Left hindlimb (tissue), 1 donor: ENCODE measurements around the gene DCUN1D3.
"Not testable (repeated sequence)": the region's sequence is repeated elsewhere in the genome, so short reads cannot be mapped to it uniquely, and the experiment has no call there.

Source experiments
- DNase-seq: peaks from one replicate; pipeline ENCODE4 v3.0.0-alpha.2; 2018

The DCUN1D3 gene

DNA sequence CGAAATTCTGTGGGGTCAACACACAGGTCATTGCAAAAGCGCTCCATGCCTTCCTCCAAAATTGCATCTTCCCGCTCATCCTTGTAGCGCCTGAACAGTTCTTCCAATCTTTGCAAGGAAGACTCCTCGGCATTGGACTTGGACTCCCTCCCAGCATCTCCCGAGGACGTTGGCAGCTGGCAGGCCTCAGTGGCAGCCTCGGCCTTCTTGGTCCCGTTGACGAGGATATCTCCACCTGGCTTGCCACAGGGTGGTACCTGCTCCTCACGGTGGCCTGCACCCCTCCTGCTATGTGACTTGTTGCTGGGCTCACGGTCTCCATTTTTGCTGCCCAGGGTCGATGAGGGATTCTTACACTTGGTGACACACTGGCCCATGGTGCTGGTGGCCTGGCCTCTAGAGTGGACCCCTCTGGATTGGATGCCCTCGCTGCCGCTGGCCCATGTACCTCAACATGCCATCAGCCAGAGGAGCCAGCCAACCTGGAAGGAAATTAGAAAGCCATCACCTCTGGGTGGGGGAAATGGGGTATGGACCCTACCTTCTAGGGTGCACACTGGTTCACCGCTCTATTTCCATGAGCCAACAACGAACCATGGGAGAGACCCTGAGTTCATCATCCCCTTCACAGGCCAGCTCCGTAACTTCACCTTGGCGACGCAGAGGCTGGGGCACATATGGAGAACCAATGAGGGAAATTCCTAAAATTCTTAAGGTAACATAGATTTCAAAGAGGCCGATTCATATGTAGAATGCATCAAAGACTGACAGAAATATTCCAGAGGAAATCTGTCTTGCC is 37.8 kb downstream of the DCUN1D3 start:
- no peak for DNase-seq

DNA sequence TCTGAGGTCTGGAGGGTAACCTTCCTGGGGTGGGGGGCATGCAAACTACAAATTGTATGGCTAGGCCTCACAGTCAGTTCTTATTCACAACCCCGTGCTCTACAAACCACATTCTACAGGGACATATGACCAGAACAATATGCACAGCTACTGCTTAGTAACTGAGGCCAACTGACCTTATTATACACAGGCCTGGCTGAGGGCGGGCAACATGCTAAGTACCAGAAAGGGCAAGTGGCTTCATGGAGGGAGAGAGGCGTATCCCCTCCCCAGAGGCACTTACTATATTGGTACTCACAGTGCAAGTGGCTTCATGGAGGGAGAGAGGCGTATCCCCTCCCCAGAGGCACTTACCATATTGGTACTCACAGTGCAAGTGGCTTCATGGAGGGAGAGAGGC is 39.2 kb downstream of the DCUN1D3 start:
- DNase-seq: not testable (repeated sequence)

DNA sequence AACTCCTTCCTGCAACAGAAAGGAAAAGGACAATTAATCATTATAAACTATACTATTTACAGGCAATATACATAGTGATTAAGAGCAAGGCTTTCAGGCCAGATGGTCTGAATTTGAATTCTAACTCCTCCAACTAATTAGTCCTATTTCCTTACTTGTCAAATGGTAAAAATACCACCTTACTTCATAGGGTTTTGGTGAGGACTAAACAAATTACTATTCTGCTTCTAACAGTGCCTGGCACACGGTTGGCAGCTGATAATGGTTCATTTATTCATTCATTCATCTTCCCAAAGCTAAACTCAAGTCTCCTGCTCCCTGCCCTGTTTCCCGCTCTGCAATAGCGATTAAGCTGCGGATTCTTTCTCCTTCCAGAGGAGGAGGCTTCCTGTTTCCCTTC is 39.8 kb downstream of the DCUN1D3 start:
- no peak for DNase-seq

DNA sequence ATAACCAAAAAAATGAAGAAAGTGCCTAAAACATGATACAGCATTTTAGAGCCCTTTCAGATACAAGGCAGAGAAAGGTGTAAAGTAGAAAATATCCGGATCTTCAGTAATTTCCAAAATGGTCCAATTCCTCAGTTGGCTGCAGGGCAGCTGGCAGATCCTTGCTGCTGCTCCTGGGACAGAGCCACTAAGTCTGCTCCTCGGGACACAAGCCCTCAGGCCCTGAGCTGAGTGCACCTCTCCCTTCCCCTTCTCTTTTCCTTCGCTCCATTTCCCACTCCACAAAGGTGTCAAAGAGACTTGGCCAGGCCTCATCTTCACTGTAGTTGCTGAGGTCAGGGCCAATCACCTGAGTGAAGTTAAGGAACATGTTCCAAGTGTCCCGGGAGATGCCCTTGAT is 40.5 kb downstream of the DCUN1D3 start:
- no peak for DNase-seq

DNA sequence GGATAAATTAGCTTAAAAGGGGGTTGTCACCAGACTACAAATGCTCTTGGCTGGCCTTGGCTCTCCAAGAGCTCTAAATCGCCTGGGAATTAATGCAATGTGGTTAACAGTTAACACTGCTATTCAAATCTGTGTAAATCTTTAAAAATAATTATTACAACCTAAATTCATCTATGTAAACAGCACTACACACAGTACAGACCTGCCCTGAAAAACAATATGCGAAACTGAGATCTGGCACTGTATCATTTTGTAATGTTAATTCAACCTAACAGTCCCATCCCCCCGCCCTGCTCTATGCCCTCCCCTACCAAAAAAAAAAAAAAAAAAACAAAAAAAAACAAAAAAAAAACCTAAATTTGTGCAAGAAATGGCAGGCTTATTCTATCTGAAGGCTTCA is 40.9 kb downstream of the DCUN1D3 start:
- DNase-seq: no peak

GRCh38 chr16:20857281-20857680 is 42.9 kb downstream of the DCUN1D3 start:
- DNase-seq: no peak

DNA sequence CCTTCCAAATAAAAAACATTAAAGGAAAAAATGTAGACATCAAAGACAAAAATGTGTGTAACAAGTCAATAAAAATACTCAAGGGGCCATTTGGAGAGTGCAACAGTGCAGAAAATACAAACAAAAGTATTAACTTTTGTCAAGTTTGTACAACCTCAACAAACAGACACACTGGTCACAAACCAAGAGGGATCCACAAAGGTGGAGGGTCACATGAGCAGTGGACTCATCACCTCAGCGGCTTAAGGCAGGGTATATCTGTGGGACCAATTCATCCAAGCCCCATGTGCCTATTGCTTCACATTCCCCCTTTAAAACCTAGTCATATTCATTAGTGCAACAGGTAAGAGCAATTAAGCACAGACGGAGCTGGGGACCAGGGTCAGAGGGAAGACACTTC is 45.2 kb downstream of the DCUN1D3 start:
- DNase-seq: no peak

DNA sequence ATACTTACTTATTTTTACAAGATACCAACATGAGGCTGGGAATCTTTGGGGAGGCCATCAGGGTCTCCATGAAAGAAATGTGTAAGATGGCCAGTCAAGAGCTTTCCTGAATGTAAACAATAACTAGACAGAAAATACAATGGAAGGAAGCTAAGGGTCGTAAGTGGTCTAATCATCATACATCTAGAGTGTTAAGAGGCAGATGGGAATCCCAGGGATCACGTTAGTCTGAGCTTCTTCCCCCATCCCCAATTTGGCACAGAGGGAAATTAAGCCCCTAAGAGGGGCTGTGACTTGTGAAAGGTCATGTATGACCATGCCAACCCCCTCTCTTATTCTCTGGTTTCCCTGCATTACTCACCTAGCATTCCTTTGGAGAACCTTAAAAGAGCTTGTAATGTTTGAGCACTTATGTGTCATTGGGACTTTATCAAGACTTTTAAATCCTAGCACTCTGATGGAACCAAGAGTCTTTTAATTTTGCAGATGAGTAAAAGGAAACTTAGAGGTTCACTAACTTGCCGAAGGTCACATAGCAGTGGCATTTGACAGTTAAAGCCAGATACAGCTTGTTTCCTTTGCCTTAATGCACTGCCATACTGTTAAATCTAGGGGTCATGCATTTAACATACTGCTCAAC is 46.1 kb downstream of the DCUN1D3 start:
- DNase-seq: no peak

DNA sequence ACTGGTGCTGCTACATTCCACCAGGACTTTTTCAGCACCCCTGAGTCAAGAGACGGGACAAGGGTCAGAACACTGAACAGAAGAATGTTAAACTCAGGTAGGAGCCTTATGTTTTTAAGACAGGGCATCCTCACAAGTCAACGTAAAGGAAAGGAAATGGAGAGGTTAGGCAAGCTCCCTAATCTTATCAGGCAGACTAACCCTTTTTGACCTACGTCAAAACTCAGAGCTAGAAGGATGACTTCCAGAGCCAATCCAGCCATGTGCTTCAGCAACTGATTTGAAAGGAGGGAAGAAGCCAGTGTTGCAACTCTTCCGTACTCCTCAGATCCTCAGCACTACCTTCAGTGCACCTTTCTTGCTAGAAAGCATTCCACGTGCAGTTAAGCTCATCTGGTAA is 47.0 kb downstream of the DCUN1D3 start:
- no peak for DNase-seq

GRCh38 chr16:20851601-20852000 is 48.6 kb downstream of the DCUN1D3 start:
- DNase-seq: peak; percentile 88

DNA sequence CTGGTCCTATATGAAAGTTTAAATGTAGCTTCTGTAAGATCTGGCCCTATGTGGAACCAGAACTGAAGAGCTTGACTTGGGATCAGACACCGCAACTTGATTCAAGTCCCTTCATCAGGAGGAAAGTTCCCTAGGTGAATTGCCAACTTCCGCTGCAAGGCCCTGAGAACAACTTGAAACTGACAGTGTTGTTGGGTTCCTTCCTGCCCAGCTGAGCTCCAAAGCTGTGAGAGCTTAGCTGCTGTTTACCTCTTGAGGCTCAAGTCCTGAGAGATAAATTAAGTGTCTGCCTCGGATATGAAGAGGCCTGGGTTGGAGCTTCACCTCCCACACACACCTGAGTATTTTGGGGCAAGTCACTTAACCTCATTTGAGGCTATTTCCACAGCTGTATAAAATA is 49.2 kb downstream of the DCUN1D3 start:
- DNase-seq: no peak

- DNase-seq: peak; percentile 78
Measured at GRCh38 chr16:20849589-20850390, 50.4 kb downstream of the DCUN1D3 start.

GRCh38 chr16:20847550-20847949 is 52.6 kb downstream of the DCUN1D3 start:
- no peak for DNase-seq

- DNase-seq: no peak
Measured at GRCh38 chr16:20846551-20846950, 53.6 kb downstream of the DCUN1D3 start.

- DNase-seq: no peak
Measured at GRCh38 chr16:20846030-20846429, 54.1 kb downstream of the DCUN1D3 start.

DNA sequence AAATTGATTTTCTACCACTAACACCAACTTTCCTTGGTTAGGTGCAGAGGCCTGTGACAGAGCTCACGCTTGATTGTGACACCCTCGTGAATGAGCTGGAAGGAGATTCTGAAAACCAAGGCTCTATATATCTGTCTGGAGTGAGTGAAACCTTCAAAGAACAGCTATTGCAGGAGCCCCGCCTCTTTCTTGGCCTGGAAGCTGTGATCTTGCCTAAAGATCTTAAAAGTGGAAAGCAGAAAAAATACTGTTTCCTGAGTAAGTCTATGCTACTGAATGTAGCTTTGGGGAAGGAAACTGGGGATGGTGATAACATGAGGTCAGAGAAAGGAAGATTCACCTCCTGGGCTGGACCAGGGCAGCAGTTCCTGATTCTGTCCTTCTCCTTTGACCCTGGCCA is 55.6 kb downstream of the DCUN1D3 start:
- no peak for DNase-seq

DNA sequence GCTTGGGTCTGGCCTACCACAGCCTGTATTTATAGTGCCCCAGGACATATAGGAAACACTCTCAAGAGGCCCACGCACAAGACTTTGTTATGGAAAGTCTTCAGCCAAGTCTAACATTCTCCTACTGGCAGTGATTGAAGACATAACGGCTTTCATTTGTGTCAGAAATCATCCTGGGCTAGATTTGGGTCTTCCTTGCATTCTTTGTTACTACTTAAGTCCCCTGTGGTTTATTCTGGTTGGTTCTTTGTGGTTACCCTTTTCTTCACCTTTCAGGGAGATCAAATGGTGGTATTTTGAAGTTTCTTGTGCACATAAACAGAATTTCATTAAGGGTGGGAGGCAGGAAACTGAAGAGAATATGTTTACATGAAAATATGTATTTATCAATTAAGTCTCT is 56.1 kb downstream of the DCUN1D3 start:
- DNase-seq: no peak

DNA sequence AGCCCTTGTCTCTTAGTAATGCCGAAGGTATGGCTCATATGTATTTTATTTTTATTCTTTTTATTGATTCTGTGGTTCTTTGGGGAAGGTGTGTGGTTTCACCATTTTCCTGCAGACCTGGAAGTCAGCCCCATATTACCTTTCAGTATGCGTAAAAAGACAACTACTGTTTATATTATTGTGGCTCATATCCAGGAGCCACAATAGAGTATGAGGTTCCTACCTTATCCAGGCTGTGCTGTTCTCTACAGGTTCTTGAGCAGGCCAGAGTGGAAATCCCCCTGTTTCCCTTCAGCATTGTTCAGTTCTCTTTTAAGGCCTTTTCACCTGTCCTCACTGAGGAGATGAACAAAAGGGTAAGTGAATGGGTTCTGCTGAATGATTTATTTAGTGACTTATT is 60.7 kb downstream of the DCUN1D3 start:
- DNase-seq: no peak

DNA sequence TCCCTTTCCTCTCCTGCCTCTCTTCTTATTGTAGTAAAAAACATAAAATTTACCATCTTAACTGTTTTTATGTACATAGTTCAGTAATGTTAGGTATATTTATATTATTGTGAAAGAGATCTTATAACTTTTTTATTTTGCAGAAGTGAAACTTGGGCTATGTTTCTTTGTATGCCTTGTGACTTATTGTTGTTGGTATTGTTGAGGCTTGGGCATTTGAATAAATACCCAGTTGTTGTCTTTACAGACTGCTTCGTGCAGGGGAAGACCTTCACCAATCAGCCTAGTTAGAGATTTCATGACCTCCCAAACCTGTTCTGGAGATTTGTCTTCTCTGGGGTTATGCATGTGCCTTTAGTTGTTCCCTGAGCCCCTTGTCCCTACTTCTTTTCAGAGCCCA is 61.9 kb downstream of the DCUN1D3 start:
- DNase-seq: no peak

- DNase-seq: no peak
Measured at GRCh38 chr16:20833086-20833485, 67.1 kb downstream of the DCUN1D3 start.

- DNase-seq: no peak
Measured at GRCh38 chr16:20830372-20830771, 69.8 kb downstream of the DCUN1D3 start.

- no peak for DNase-seq
Measured at GRCh38 chr16:20829536-20829935, 70.6 kb downstream of the DCUN1D3 start.

- DNase-seq: no peak
Measured at GRCh38 chr16:20826039-20826566, 74.1 kb downstream of the DCUN1D3 start.
